Stimulated activated CD4-positive, alpha-beta T cell treated with anti-CD3 and anti-CD28 coated beads, Interleukin-2, amount 100 ng/mL, for 4 hours (primary cell): ENCODE data around the gene P2RY2.
"Not testable (repeated sequence)": the region's sequence is repeated elsewhere in the genome, so short reads cannot be mapped to it uniquely, and the experiment has no call there.

ENCODE experiments used
- DNase-seq: peaks from one replicate; pipeline ENCODE4 v3.0.0-alpha.2; 2020; ENCODE audit warnings: low read depth

P2RY2 gene

GRCh38 chr11:73267906-73268540 is 49.9 kb downstream of the P2RY2 start:
- no peak for DNase-seq

GRCh38 chr11:73268671-73269271 is 50.7 kb downstream of the P2RY2 start:
- no peak for DNase-seq

DNA sequence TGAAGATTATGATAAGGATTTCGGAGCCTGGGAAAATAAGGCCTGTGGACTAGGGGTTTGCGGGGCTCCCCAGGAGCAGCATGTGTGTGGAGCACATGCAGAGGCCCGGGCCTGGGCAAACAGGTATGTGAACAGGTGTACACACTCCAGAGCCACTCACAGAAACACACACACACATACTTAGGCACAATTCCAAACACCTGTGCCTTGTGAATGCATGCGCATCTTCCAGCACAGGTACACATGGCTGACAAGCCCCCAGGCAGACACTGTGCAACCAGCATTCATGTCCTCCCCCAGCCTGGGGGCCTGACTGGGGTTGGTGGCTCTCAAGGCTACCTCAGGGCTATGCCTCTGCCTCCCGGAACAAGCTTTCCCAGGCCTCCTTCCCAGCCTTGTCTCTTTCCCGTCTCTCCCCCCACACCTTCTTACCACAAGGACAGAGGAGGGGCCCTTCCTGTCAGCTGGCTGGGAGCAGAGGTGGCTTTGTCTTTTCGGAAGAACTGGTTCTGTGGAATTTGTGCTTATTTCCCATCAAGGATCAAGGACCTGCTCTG is 51.5 kb downstream of the P2RY2 start:
- no peak for DNase-seq

DNA sequence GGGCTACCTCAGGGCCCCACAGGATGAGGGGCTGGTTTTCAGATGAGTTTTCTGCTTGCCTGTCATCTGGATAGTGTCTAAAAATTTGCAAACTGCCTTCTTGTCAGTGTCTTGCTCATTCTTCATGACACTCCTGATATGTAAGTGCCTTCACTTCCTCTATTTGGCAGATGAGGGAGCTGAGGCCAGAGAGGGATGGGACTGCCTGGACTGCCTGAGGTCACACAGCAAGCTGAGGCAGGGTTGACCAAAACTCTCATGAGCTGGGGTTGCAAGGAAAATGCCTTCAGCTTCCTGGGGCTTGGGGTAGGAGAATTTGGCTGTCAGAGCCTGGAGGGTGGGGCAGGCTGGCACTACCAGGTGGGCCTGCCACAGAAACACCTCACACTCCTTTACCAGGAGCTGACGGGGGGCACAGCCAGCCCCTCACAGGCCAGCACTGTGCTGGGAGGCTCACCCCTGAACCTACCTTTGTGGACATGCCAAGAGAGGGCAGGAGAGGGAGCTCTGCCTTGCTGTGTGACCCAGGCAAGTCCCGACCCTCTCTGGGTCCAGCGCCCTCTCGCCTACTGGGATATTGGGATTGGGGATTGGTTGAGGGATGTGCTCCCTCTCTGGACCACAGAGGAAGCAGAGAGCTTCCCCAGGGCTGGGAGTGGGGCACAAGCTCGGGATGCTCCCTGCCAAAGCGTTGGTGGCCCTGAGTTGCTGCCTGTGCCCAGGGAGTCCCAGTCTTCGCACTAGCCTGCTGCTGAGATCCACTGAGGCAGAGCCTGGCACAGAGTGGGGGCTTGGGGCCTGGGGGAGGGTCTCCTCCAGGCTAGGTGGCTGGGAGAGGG is 52.2 kb downstream of the P2RY2 start:
- no peak for DNase-seq

DNA sequence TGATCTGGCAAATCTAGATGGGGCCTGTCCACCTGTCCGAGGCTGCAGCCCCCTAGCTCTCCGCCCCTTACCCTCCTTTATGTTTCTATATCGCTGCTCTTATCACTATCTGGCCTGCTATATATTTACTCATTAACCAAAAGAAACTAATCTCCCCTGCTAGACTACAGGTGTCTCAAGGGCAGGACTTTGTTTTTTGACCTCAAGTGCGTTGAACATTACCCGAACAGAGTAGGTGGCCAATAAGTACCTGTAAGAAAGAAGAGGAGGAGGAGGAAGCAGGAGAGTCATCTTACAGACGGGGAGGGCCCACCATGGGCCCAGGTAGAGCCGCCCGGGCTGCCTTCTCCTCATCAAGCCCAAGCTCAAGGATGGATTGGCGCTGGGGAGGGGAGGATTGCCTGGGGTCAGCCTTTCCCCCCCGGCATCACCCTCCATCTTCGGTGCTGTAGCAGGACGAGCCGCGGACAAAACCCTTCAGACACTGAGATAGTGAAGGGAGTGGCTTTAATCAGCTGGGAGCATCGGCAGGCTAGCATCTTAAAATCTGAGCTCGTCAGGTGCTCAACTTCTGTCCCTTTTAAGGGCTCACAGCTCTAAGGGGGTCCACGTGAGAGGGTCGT is 52.9 kb downstream of the P2RY2 start:
- no peak for DNase-seq

DNA sequence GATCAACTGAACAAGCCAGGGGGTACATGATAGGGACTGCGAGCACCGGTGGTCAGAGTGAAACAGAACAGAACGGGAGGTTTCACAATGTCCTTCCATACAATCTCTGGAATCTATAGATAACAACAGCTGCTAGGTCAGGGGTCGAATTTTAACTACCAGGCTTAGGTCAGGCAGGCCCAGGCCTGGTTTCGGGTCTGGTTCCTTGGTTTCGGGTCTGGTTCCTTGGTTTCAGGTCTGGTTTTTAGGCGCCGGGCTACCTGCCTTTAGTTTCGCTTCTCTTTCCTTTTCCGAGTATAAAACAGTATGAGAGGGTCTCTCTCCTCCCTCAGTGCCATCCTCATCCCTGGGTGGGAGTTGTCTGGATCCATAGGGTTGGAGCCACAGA is 53.4 kb downstream of the P2RY2 start:
- not testable (repeated sequence) for DNase-seq

GRCh38 chr11:73271936-73272679 is 54.0 kb downstream of the P2RY2 start, which contains the start of gene P2RY6:
Gene P2RY6, plus strand, starts transcription at chr11:73272338. Its CDS starts 24,181 bp downstream, at chr11:73296519.
- no peak for DNase-seq

- no peak for DNase-seq
Observed at GRCh38 chr11:73272680-73273038, 54.6 kb downstream of the P2RY2 start.

DNA sequence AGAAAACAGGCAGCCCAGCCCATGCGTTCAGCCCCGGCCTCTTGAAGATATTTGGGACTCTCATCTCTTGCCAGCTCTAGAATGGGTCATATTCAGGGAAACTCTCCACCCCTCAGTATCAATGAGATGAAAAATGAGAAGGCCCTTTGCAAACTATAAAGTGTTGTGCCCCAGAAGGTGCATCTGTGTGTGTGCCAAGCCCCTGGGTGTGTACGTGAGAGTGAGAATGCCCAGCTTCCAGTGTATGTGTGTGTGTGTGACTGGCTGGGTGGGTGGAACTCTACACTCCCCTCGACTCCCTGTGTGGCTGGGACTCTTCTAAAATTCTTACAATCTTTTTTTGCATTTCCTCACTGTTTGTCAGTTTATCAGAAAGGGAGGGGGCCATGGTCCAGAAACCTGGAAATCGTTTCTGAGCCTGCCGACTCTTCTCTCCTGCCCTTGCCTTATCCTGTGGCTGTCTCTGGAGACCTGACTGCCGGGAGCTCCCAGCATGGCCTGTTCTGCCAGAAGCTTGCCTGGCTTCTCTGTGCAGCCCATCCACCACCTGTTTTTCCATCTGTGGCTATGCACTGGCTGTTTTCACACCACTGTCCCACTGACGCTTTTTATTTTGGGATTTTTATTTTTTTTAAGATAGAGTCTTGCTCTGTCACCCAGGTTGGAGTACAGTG is 55.3 kb downstream of the P2RY2 start:
- DNase-seq, result no peak

- not testable (repeated sequence) for DNase-seq
Observed at GRCh38 chr11:73274191-73274590, 56.1 kb downstream of the P2RY2 start.

DNA sequence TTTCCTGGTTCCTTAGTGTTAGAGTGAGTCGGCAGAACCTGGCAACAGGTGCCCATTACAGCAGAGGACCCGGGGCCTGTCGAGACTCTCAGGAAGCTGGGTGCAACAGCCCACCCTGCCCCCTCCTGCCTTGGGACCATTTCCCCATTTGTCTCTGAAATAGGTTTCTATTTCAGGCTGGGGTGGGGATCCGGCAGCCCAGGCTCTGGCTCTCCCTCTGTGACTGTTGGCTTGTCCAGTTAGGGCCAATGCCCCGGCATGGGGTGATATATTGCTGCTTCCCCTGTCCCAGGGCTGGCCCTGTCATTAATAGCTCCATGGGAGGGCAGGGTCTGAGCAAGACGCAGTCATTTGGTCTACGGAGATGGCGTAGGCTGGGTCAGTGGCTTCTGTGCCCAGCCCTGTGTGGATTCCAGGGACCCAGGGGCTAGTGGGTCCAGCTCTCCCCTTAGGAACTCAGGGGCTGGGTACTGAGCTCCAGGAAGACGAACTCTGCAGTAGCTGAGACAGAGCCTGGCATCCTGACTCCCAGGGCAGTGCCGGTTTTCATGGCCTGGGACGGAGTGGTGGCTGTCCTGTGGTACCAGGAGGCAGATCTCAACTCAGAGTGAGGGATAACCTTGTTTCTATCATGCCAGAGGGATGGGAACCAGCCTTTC is 56.8 kb downstream of the P2RY2 start:
- no peak for DNase-seq

- DNase-seq, result no peak
Observed at GRCh38 chr11:73275381-73275750, 57.3 kb downstream of the P2RY2 start.

DNA sequence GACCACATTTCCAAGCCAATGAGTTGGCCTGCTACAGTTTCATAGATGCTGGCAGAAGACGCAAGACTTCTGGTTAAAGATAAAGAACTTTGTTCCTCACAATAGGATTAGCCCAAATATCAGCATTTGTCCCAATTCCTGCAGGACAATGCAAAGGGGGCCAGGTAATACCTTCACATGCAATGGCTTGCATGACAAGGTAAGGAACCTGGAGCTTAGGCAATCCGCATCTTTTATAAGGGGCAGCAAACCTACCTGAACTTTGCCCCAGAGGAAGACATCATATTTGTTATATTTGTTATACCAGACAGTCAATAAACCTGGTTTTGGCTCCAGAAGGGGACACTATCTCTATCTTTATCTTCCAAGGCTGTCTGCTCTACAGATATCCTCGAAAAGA is 59.4 kb downstream of the P2RY2 start:
- no peak for DNase-seq

- no peak for DNase-seq
Observed at GRCh38 chr11:73280626-73281025, 62.5 kb downstream of the P2RY2 start.

DNA sequence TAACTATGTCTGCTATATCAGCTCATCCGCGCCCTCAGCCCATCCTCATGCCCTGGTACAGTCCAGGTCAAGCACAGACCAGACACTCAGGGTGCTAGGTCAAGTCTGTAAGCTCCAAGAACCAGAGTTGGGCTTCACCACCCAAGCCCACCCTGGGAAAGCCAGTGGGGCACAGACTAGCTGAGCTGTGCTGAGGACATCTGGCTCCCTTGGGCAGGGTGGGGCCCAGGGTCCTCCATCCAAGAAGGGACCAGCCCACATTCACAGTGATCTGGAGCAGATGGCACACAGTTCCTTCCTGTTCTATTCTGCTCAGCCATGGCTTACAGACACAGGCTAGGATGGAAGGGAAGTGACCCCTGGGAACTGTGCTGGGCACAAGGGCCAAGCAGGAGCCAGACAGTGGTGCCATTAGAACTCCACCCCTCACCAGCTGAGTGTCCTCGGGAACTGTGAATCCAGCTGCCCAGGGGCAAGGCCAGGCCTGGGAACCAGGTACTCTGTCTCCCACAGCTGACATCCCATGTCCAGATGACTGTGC is 63.2 kb downstream of the P2RY2 start:
- no peak for DNase-seq

GRCh38 chr11:73281796-73282660 is 63.9 kb downstream of the P2RY2 start:
- no peak for DNase-seq

- no peak for DNase-seq
Observed at GRCh38 chr11:73283276-73284000, 65.4 kb downstream of the P2RY2 start.

- no peak for DNase-seq
Observed at GRCh38 chr11:73284106-73284505, 66.0 kb downstream of the P2RY2 start.

GRCh38 chr11:73285721-73286120 is 67.6 kb downstream of the P2RY2 start:
- no peak for DNase-seq
